Thyroid gland (tissue), 4 donors: ENCODE measurements around the gene CNNM3.

Source experiments
- CTCF ChIP-seq, 6 experiments: fragments of 200-600 bp in 3 of 6; fragments of 450-650 bp in 3 of 6; sonication (generic) in 3 of 6; IDR thresholded peaks; one replicate each; pipeline ENCODE4 v1.5.1; 2016 to 2019; ENCODE audit warnings: antibody characterized with exemption in 6 of 6, mild to moderate bottlenecking in 2 of 6, inconsistent platforms in 1 of 6, moderate library complexity in 1 of 6
- POLR2A ChIP-seq, 2 donors: fragments of 450-650 bp; IDR thresholded peaks; one replicate each; pipeline ENCODE4 v1.6.1; 2017; ENCODE audit warnings: antibody characterized with exemption in 2 of 2, mild to moderate bottlenecking in 2 of 2, moderate library complexity in 1 of 2

- TF ChIP-seq POLR2A (IDR thresholded peaks at IDR 0.05) (no peak), CTCF (IDR thresholded peaks at IDR 0.05) (no peak)
Observed at GRCh38 chr2:96801786-96802595, 14.1 kb upstream of the CNNM3 start.
